ENCODE data around the gene ARHGEF17.
A peak's percentile ranks its signal among the peaks of the same experiment; 100 is the strongest.

Gene ARHGEF17

DNA sequence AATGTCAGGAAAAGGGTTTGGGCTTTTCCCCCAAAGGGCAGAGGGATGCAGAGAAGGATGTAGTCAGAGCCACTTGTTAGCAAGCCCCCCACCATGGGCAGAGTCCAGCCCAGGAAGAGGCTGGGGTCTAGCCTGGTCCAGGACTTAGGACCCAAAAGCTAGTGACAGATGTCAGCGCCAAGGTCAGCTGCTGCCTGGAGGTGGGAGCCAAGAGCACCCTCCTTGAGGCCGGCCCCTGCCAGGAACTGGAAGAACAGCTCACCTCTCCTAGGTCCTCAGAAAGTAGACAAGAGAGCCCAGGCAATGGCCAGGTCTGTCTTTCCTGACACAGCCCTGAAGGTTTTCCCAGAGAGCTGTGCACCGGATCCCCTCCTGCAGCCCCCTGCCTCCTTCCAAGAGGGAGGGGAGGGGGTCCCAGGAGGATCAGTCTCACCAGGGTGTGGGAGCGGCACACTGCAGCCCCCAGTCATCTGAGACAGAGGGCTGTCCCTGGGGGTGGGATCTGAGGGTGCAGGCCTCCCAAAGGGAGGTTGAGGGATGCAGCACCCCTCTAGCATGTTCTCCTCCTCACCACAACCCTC, 14.6 kb upstream of the ARHGEF17 start:
- no peak for DNase-seq

DNA sequence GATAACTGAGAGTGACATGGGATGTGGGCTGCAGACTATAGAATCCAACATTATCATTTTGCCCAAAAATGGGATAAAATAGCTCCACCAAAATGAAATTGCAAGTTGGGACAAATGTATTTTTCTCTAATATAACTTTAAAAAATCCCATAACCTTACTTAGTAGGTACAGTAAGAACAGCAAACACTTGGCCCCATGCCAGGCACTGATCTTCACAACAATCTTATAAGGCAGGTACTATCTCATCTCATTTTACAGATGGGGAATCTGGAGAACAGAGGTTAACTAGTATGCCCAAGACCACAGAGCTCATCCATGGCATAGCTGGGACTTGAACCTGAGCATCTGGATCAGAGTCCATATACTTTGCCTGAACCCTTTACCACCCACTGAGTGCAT, 13.5 kb upstream of the ARHGEF17 start:
- no peak for DNase-seq

DNA sequence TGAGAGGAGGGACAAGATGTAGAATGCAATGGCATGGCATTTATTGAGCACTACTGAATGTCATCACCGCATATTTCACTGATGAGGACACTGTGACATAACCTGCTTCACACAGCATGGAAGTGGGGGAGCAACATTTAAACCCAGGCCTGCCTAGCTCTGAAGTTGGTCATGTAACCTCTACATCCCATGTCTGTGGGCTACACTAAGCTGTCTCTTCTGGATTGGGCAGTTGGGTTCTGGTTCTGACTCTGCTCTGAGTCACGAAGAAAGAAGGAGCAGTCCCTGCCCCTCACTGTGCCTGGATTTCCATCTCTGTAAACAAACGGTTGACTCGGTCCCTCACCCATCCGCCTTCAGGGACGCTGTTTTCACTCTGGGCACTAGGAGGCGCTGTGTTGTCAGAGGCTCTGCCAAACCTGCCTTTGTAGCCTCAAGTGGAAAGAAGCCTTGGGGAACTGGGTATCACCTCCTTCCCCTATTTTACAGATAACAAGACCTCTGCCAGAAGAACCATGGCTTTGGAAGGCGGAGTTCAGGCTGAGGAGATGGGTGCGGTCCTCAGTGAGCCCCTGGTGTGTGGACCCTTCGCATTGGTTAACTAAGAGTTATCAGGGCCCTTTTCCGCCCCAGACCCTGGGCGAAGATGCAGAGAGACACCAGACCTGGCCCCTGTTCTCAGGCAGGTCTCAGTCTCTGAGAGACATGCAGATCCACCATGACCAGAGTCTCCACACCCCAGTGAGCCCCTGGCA, 12.7 kb upstream of the ARHGEF17 start:
- peak; percentile 79 for DNase-seq

DNA sequence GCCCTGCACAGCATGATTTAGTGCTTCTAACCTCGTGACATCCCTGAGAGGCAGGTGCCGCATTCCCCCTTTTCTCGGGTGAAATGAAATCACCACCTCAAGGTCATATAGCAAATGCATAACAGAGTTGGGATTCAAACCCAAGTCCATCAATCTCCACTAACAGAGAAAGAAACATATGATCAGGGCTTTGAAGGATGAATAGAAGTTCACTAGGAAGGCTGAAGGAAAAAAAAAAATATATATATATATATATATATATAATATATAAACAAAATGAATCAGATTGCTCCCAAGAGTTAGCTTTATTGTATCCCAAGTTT, 12.1 kb upstream of the ARHGEF17 start:
- DNase-seq = no peak

DNA sequence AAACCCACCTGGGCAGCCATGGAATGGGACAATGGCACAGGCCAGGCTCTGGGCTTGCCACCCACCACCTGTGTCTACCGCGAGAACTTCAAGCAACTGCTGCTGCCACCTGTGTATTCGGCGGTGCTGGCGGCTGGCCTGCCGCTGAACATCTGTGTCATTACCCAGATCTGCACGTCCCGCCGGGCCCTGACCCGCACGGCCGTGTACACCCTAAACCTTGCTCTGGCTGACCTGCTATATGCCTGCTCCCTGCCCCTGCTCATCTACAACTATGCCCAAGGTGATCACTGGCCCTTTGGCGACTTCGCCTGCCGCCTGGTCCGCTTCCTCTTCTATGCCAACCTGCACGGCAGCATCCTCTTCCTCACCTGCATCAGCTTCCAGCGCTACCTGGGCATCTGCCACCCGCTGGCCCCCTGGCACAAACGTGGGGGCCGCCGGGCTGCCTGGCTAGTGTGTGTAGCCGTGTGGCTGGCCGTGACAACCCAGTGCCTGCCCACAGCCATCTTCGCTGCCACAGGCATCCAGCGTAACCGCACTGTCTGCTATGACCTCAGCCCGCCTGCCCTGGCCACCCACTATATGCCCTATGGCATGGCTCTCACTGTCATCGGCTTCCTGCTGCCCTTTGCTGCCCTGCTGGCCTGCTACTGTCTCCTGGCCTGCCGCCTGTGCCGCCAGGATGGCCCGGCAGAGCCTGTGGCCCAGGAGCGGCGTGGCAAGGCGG, 11.4 kb upstream of the ARHGEF17 start:
- no peak for DNase-seq

DNA sequence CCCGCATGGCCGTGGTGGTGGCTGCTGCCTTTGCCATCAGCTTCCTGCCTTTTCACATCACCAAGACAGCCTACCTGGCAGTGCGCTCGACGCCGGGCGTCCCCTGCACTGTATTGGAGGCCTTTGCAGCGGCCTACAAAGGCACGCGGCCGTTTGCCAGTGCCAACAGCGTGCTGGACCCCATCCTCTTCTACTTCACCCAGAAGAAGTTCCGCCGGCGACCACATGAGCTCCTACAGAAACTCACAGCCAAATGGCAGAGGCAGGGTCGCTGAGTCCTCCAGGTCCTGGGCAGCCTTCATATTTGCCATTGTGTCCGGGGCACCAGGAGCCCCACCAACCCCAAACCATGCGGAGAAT, 10.9 kb upstream of the ARHGEF17 start:
- DNase-seq = no peak

DNA sequence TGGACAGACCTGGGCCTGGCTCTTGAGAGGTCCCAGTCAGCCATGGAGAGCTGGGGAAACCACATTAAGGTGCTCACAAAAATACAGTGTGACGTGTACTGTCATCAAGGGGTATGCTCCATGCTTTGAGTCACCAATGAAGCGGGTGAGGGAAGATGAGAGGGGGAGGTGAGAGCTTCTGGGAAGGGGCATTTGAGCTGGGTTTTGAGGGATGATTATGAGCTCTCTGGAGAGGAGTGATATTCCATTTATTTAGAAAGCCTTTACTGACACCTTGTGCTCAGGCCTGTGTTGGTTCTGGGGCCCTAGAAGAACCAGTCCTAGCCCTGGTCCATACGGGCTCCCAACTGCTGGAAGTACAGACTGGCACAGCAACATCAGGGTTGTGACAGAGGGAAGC, 10.4 kb upstream of the ARHGEF17 start:
- DNase-seq = no peak

DNA sequence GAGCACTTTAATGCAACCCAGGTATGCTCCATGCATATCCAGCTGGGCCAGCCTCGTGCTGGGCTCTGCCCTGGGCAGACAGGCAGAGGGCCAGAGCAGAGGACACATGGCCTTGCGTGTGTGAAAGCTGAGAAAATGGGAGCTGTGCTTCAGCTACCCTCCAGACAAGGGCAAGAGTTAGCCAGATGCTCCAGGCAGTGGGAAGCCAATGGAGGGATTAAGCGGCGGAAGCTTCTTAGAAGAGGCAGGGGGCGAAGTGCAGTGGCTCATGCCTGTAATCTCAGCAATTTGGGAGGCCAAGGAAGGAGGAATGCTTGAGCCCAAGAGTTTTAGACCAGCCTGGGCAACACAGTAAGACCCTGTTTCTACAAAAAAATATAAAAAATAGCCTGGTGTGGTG, 9.8 kb upstream of the ARHGEF17 start:
- DNase-seq = no peak

DNA sequence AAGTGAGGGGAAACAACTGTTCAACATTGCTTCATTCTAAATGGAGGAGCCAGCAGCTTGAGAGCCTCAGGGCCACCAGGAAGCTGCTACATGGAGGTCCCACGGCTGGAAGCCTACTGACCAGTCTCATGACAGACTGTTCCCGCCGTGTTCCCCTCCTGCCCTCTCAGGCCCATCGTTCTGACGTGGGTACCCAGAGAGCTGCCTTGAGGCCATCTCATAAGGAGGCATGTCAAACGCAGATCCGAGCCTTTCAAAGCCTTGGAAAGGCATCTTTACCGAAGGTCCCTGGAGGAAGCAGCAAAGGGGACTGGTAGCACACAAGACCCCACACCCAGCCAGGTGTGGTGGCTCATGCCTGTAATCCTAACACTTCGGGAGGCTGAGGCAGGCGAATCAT, 8.3 kb upstream of the ARHGEF17 start:
- DNase-seq = no peak

DNA sequence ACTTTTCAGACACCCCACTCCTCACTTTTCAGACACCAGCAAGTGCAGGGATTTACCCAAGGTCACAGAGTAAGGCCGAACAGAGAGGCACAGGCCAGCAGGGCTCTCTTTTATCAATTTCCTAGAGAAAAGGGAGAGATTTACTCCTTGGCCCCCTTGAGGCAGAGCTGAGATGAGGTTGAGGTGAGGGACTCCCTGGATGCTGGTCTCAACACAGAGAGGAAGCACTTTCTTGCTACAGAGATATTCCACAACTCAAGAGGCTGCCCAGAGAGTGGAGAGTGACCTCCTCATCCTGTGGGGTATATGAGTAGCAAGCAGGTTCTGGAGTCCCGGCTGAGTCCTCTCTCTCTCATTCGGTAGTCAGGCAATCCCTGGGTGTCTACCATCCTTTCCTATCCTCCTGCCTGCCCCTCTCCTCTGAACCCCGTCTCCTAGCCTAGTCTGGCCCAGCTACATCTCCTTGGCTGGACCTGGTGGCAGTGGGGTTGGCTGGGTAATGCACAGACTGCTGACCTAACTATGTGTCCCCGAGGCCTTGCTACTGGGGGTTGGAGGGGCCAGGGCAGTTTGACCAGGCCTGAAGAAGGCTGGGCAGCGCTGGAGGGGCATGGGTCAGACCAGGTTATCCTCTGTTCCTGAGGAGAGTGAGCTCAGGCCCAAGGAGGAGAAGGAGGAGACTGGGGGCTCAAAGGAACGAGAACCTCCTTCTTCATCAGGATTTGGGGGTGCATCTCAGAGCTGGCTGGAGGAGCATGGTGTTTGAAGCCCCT, 1.8 kb upstream of the ARHGEF17 start:
- DNase-seq = no peak

DNA sequence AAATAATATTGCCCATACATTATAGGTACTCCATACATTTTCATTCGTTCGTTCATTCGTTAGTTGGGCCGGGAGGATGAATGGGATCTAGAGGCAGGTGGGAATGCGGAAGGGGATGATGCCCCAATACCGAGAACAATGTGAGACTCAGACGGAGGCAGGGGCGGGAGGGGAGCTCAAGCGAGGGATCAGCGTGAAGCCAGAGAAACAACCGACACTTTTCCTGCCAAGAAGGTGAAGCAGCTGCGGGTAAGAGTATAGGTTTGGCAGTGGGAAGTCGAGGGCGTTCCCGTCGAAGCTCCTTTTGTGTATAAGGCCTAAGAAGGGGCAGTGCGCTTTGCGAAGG, 1.1 kb upstream of the ARHGEF17 start:
- no peak for DNase-seq

DNA sequence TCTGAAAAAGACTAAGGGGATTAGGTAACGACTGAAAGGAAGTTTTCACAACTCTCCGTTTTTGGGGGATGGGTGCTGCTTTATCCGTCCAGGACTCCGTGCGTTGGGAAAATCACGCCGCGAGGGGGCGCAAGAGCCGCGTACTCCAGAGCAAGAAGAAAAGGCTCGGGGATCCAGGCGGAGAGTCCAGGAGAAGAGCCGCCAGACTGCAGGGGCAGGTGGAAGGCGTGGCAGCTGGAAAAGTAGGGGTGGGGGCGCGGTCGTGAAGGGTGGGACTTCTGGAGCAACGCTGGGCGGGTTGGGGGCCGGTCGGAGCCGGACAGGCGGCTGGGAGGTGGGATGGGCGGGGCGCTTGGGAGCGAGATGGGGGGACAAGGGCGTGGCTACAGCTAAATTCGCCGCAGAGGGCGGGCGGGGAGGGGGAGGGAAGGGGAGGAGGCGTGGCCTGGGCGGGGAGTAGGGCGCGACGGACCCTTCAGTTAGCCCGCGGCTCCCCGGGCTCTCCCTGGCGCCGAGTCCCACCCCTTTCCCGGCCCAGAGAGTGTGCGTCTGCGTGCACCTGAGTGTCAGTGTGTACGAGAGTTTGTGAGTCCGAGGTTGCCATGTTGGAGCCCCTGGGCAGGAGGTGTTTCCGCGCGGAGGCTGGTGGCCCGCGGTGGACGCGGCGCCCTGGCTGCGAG, 613 bp upstream of the ARHGEF17 start:
- DNase-seq = peak; percentile 96

DNA sequence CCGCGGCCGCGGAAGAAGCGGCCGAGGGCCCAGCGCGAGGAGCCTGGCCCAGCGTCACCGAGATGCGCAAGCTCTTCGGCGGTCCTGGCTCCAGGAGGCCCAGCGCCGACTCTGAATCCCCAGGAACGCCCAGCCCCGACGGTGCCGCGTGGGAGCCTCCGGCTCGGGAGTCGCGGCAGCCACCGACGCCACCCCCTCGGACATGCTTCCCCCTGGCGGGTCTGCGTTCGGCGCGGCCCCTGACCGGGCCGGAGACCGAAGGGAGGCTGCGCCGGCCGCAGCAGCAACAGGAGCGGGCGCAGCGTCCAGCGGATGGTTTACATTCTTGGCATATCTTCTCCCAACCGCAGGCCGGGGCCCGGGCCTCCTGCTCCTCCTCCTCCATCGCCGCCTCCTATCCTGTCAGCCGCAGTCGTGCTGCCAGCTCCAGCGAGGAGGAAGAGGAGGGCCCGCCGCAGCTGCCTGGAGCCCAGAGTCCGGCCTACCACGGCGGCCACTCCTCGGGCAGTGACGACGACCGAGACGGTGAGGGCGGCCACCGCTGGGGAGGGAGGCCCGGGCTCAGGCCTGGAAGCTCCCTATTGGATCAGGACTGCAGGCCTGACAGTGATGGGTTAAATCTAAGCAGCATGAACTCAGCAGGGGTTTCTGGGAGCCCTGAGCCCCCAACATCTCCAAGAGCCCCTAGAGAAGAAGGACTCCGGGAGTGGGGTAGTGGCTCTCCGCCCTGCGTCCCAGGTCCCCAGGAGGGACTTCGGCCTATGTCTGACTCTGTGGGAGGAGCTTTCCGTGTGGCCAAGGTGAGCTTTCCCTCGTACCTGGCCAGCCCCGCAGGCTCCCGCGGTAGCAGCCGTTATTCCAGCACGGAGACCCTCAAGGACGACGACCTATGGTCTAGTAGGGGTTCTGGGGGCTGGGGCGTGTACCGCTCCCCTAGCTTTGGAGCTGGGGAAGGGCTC, 1.2 kb downstream of the ARHGEF17 start:
- DNase-seq = peak; percentile 6

DNA sequence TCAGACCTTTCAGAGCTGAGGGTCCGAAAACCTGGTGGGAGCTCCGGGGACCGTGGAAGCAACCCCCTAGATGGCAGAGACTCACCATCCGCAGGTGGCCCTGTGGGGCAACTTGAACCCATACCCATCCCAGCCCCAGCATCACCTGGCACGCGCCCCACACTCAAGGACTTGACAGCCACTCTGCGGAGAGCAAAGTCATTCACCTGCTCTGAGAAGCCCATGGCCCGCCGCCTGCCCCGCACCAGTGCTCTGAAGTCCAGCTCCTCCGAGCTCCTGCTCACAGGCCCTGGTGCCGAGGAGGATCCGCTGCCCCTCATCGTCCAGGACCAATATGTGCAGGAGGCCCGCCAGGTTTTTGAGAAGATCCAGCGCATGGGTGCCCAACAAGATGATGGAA, 2.0 kb downstream of the ARHGEF17 start:
- DNase-seq = no peak

DNA sequence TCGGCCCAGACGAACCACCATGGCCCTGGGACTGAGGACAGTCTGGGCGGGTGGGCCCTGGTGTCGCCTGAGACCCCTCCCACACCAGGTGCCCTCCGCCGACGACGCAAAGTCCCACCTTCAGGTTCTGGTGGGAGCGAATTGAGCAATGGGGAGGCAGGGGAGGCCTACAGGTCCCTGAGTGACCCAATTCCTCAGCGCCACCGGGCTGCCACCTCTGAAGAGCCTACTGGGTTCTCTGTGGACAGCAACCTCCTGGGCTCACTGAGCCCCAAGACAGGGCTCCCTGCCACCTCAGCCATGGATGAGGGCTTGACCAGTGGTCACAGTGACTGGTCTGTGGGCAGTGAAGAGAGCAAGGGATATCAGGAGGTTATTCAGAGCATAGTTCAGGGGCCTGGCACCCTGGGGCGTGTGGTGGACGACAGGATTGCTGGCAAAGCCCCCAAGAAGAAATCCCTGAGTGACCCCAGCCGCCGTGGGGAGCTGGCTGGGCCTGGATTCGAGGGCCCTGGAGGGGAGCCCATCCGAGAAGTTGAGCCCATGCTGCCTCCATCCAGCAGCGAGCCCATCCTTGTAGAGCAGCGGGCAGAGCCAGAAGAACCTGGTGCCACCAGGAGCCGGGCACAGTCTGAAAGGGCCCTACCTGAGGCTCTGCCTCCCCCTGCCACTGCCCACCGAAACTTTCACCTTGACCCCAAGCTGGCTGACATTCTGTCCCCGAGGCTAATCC, 2.8 kb downstream of the ARHGEF17 start:
- DNase-seq = no peak

DNA sequence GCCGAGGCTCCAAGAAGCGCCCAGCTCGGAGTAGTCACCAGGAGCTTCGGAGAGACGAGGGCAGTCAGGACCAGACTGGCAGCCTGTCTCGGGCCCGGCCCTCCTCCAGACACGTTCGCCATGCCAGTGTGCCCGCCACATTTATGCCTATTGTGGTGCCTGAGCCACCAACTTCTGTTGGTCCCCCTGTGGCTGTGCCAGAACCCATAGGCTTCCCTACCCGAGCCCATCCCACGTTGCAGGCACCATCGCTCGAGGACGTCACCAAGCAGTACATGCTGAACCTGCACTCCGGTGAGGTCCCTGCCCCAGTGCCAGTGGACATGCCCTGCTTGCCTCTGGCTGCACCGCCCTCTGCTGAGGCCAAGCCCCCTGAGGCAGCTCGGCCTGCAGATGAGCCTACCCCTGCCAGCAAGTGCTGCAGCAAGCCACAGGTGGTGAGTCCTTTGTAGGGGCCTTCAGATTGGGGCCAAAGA, 3.4 kb downstream of the ARHGEF17 start:
- no peak for DNase-seq

DNA sequence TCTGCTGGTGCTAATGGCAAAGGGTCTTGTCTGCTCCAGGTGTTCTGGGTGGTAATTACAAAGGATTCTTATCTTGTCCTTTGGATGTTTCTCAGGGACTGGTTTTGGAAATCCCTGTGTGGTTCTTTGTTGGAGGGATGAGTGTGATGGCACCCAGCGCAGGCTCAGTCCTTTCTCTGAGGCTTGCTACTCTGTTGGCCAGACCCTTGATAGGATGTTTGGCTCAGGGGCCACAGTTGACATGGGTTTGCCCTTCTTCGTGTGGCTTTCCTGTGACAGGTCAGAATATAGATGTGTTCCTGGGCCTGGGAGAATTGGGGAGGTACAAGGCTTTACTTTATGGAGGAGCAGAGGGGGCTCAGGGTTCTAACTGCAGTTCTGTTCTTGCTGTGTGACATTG, 4.0 kb downstream of the ARHGEF17 start:
- DNase-seq = no peak

DNA sequence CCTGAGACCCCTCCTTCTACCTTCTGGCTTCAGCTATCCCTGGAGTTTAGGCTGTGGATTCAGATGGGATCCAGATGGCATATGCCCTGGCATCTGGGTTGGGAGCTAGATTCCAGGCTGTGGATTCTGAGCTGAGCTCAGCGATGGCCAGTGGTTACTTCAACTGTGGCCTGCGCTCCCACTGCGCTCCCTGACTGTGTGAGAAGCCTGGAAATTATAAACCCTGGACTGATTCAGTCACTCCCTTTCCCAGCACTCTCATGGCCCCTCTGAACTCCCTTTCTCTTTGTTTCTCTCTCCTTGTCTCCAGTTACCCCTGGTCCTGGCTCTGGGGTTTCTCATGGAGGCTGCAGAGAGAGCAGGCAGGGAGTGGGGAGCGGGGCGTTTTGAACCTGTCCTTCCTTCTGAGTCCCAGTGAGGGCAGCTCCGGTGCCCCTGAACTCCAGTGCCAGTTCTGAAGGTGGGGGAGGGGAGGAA, 4.8 kb downstream of the ARHGEF17 start:
- no peak for DNase-seq

DNA sequence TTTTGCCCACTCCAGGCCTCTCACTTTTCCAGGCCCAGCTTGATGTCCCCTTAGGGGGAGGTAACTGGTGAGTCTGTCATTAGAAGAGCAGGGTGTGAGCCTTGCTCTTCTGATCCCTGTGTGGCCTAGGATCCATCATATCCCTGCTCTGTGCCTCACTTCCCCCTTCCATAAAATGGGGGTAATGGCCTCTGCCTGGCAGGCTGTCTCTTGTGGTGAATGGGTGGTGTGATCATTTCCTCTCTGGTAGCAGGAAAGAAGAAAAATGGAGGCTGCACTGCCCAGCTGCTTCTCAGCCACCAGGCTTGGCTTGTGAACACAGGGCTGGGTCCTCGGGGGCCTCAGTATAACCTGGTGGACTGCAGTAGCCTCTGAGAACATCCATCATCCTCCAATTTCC, 5.6 kb downstream of the ARHGEF17 start:
- DNase-seq = no peak

DNA sequence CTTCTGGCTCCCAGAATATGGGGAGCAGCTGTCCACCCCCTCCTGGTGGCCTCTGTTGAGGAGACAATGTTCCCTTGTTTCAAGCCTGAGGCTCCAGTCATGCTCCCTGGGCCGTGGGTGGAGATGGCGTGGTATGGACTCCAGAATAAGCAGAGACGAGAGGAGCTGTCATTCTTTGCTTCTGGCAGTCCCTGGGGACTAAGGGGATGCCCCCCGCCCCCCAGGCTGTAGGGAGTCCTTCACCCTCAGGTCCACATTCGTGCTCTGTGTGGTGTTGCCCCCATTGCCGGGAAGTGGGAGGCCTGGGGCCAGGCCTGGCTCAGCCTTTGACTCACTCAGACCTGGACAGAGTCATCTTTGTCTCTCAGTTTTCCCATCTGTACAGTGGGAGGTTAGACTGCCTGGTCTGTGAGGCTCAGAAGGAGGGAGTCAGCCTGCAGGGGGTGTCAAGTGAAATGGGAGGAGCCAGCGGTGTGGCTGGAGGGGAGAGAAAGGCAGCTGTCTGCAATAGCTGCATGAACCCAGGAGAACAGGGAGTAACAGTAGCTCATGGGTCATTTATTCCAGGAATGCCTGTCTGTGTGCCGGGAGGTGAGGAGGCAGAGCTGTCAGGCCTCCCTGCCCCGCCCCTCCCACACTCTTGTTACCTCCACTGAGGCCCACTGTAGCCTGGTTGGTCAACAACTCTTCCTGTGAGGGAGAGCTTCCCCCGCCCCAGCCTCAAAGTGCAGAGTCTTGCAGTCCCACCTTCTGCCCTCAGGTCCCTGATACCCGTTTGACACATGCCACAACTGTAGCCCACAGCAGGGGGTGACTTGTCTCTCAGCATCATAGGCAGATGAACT, 6.3 kb downstream of the ARHGEF17 start:
- no peak for DNase-seq

Measured in CD4-positive, alpha-beta T cell treated with Interleukin-17A for 4 hours (primary cell).